Fibroblast of lung (primary cell): ENCODE measurements around the gene TSC1. TPM values are rescaled to one million over a fixed set of nuclear protein-coding genes. Genes with fewer than 3 reads are reported as not detected.

Experiments used
- DNase-seq, 2 donors: peaks; one replicate each; pipeline versions ENCODE4 v3.0.0 to v3.0.0-alpha.2; 2010; ENCODE audit warnings: low read depth in 2 of 2
- H2AFZ ChIP-seq: 2 replicates; pipeline ENCODE4 v1.5.1; 2012; ENCODE audit warnings: low read length, control low read depth, inconsistent platforms
- H3K27ac ChIP-seq: 2 replicates; pipeline ENCODE4 v1.5.1; 2011; ENCODE audit warnings: low read length, control low read depth; ENCODE audit not compliant: insufficient read depth
- H3K27me3 ChIP-seq: 2 replicates; pipeline ENCODE4 v1.5.1; 2011; ENCODE audit warnings: mild to moderate bottlenecking, low read length; ENCODE audit not compliant: control insufficient read depth, insufficient read depth
- H3K36me3 ChIP-seq: 2 replicates; pipeline ENCODE4 v1.5.1; 2011; ENCODE audit warnings: low read length; ENCODE audit not compliant: control insufficient read depth, insufficient read depth
- H3K4me1 ChIP-seq: 2 replicates; pipeline ENCODE4 v1.5.1; 2011; ENCODE audit warnings: low read length; ENCODE audit not compliant: control insufficient read depth, insufficient read depth; ENCODE audit errors: extremely low read depth
- H3K4me2 ChIP-seq: 2 replicates; pipeline ENCODE4 v1.5.1; 2011; ENCODE audit warnings: low read length, control low read depth; ENCODE audit not compliant: insufficient read depth; ENCODE audit errors: extremely low read depth
- H3K4me3 ChIP-seq, 4 experiments: fragments of 200-600 bp in 1 of 4; sonication (generic) in 1 of 4; replicated peaks in 1 of 4; 2 replicates each; pipeline ENCODE4 v1.5.1; 2011 to 2016; ENCODE audit warnings: low read length in 4 of 4, low read depth in 3 of 4, mild to moderate bottlenecking in 3 of 4, control low read depth in 2 of 4, inconsistent platforms in 1 of 4, mixed read lengths in 1 of 4; ENCODE audit not compliant: insufficient read depth in 1 of 4; ENCODE audit errors: control extremely low read depth in 1 of 4
- H3K79me2 ChIP-seq: 2 replicates; pipeline ENCODE4 v1.5.1; 2012; ENCODE audit warnings: mild to moderate bottlenecking, low read length, inconsistent platforms; ENCODE audit not compliant: control insufficient read depth, insufficient read depth
- H3K9ac ChIP-seq: 2 replicates; pipeline ENCODE4 v1.5.1; 2011; ENCODE audit warnings: mild to moderate bottlenecking, low read length, control low read depth; ENCODE audit not compliant: insufficient read depth
- H3K9me3 ChIP-seq: 2 replicates; pipeline ENCODE4 v1.5.1; 2012; ENCODE audit warnings: low read depth, low read length; ENCODE audit not compliant: control insufficient read depth, insufficient read depth
- H4K20me1 ChIP-seq: 2 replicates; pipeline ENCODE4 v1.5.1; 2011; ENCODE audit warnings: low read length; ENCODE audit not compliant: control insufficient read depth, insufficient read depth; ENCODE audit errors: extremely low read depth
- CTCF ChIP-seq, 2 donors: IDR thresholded peaks in 1 of 2; conservative IDR thresholded peaks in 1 of 2; 1 replicate in 1 of 2; 2 replicates in 1 of 2; pipeline ENCODE4 v1.5.1; 2011 to 2012; ENCODE audit warnings: low read length in 2 of 2, control low read depth in 1 of 2, inconsistent platforms in 1 of 2, low read depth in 1 of 2, mild to moderate bottlenecking in 1 of 2
- EZH2 ChIP-seq: IDR thresholded peaks from 2 replicates; pipeline ENCODE4 v1.5.1; 2012; ENCODE audit warnings: low read length, control low read depth, mild to moderate bottlenecking; ENCODE audit errors: missing control alignments
- polyA plus RNA-seq, 2 donors: library from polyadenylated mRNA; depleted of rRNA in 1 of 2; stranded (reverse) in 1 of 2; unstranded in 1 of 2; fragments of >200 nt; gene quantifications; 2 replicates each; pipeline ENCODE4 v1.2.1, GENCODE V29; 2011 to 2012; ENCODE audit warnings: missing spikeins in 1 of 2
- total RNA-seq: library from RNA; depleted of rRNA; stranded (reverse); fragments of >200 nt; gene quantifications from 2 replicates; pipeline ENCODE4 v1.2.1, GENCODE V29; 2014

TSC1 gene
- total and polyA plus RNA-seq, 2 donors (not counting 1 experiment from before 2014, with no cell fraction given), result 41.5 to 48.0 TPM

GRCh38 chr9:132888151-132888550 lies 56.3 kb downstream of the TSC1 start:
- H3K27me3 ChIP-seq, result no peaks in the 10 kb centered on the region
- H3K4me1 ChIP-seq, result no peaks in the 10 kb centered on the region
- H4K20me1 ChIP-seq, result no peaks in the 10 kb centered on the region
- H3K4me2 ChIP-seq, result no peak overlapping the region
- no peaks in the 10 kb centered on the region for H3K36me3 ChIP-seq
- H3K9ac ChIP-seq, result no peak overlapping the region
- H3K79me2 ChIP-seq, result no peaks in the 10 kb centered on the region
- no peak overlapping the region for H3K27ac ChIP-seq
- H2AFZ ChIP-seq, result no peak overlapping the region
- no peak for DNase-seq
- TF ChIP-seq EZH2 (no peak), CTCF (conservative IDR thresholded peaks at IDR 0.05 in 1 of 2, IDR thresholded peaks at IDR 0.05 in 1 of 2; ENCODE audit: low read depth in 1 of 2, low read length in 2 of 2) (no peak)
- no peak overlapping the region for H3K4me3 ChIP-seq
- no peaks in the 10 kb centered on the region for H3K9me3 ChIP-seq

- Histone ChIP-seq H3K4me3 (no peak overlapping the region), H3K9me3 (no peaks in the 10 kb centered on the region), H3K79me2 (no peaks in the 10 kb centered on the region), H3K27ac (no peak overlapping the region), H4K20me1 (no peaks in the 10 kb centered on the region), H3K9ac (no peak overlapping the region), H3K4me1 (no peaks in the 10 kb centered on the region), H3K27me3 (no peaks in the 10 kb centered on the region), H2AFZ (no peak overlapping the region), H3K4me2 (no peak overlapping the region), H3K36me3 (no peaks in the 10 kb centered on the region)
- no peak for DNase-seq
- TF ChIP-seq CTCF (conservative IDR thresholded peaks at IDR 0.05 in 1 of 2, IDR thresholded peaks at IDR 0.05 in 1 of 2; ENCODE audit: low read depth in 1 of 2, low read length in 2 of 2), result no peak
- no peak for TF ChIP-seq EZH2
Measured at GRCh38 chr9:132887181-132888120, 57.0 kb downstream of the TSC1 start.

- Histone ChIP-seq H4K20me1 (no peaks in the 10 kb centered on the region), H3K79me2 (no peaks in the 10 kb centered on the region), H3K9me3 (no peaks in the 10 kb centered on the region), H3K9ac (no peak overlapping the region), H2AFZ (no peak overlapping the region), H3K4me2 (no peak overlapping the region), H3K36me3 (no peaks in the 10 kb centered on the region), H3K4me3 (no peak overlapping the region), H3K27ac (no peak overlapping the region), H3K27me3 (no peaks in the 10 kb centered on the region), H3K4me1 (no peaks in the 10 kb centered on the region)
- DNase-seq, result no peak
- TF ChIP-seq EZH2 (no peak), CTCF (conservative IDR thresholded peaks at IDR 0.05 in 1 of 2, IDR thresholded peaks at IDR 0.05 in 1 of 2; ENCODE audit: low read depth in 1 of 2, low read length in 2 of 2) (no peak)
Measured at GRCh38 chr9:132886334-132886725, 58.1 kb downstream of the TSC1 start.
